ENCODE data around the gene RETREG1.

- no peak for TF ChIP-seq CTCF (IDR thresholded peaks at IDR 0.05)
- no peak for TF ChIP-seq POLR2A (IDR thresholded peaks at IDR 0.05)
Measured at GRCh38 chr5:16464664-16465543, 151.9 kb downstream of the RETREG1 start.

Data from heart left ventricle (tissue), 13 donors.